Measurements from ENCODE around the gene BOC.

The BOC gene

DNA sequence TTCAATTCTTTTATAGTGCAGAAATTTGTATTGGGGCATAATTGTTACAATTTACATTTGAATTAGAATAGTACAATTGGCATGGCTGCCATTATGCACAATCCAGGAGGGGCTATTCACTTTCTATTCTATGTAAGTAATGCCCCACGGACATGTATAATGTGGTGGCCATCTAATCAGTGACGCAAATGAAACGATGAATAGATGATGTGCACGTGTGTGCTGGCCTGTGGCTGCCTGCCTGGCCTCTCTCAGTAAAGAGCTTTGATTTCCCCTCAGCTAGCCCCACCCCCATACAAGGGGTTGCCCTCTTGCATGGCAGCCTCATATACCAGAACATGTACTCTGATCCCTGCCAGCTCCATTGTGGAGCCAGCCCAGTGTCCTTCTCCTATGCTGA, 86.5 kb downstream of the BOC start:
- no peak overlapping the region for H3K27ac ChIP-seq
- no peak for DNase-seq (ENCODE audit: low spot score)
- TF ChIP-seq, protein P1, sequence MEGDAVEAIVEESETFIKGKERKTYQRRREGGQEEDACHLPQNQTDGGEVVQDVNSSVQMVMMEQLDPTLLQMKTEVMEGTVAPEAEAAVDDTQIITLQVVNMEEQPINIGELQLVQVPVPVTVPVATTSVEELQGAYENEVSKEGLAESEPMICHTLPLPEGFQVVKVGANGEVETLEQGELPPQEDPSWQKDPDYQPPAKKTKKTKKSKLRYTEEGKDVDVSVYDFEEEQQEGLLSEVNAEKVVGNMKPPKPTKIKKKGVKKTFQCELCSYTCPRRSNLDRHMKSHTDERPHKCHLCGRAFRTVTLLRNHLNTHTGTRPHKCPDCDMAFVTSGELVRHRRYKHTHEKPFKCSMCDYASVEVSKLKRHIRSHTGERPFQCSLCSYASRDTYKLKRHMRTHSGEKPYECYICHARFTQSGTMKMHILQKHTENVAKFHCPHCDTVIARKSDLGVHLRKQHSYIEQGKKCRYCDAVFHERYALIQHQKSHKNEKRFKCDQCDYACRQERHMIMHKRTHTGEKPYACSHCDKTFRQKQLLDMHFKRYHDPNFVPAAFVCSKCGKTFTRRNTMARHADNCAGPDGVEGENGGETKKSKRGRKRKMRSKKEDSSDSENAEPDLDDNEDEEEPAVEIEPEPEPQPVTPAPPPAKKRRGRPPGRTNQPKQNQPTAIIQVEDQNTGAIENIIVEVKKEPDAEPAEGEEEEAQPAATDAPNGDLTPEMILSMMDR (IDR thresholded peaks at IDR 0.05), result no peak
- H3K4me3 ChIP-seq, result no peak overlapping the region

DNA sequence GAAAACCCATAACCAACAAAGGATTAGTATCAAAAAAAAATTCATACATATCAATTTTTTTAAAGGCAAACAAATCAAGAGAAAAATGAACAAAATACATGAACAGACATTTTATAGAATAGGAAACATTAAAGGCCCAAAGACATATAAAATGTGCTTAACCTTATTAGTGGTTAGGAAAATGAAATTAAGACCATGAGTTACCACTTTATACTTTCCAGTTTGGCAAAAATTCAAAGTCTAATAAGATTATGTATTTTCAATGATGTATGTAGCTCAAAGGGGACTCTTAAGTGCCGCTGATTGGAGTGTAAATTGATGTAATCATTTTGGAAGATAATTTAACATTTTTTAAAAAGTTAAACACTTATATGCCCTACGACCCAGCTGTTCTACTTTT, 89.2 kb downstream of the BOC start:
- no peak for DNase-seq (ENCODE audit: low spot score)
- no peak overlapping the region for H3K4me3 ChIP-seq
- H3K27ac ChIP-seq, result no peak overlapping the region
- TF ChIP-seq, protein P1 (IDR thresholded peaks at IDR 0.05), result no peak

DNA sequence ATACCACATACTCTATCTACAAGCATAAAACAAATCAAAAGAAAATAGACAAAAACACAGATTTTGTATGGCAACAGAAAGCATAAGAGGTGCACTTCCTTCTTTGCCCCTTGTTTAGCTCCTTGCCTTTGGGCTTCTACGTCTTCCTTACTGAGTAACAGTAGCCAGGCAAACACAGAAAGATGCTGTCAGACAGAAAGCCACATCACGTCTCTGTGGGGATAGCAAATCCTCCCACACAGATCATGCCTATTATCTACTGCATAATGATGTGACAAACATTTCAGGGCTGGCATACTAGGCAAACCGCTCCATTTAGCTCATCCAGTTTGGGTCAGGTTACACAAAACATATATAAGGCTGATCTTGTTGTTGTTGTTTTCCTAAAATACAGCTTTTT, 92.7 kb downstream of the BOC start:
- no peak overlapping the region for H3K4me3 ChIP-seq
- no peak overlapping the region for H3K27ac ChIP-seq
- no peak for DNase-seq (ENCODE audit: low spot score)
- TF ChIP-seq, protein P1 (IDR thresholded peaks at IDR 0.05), result no peak

DNA sequence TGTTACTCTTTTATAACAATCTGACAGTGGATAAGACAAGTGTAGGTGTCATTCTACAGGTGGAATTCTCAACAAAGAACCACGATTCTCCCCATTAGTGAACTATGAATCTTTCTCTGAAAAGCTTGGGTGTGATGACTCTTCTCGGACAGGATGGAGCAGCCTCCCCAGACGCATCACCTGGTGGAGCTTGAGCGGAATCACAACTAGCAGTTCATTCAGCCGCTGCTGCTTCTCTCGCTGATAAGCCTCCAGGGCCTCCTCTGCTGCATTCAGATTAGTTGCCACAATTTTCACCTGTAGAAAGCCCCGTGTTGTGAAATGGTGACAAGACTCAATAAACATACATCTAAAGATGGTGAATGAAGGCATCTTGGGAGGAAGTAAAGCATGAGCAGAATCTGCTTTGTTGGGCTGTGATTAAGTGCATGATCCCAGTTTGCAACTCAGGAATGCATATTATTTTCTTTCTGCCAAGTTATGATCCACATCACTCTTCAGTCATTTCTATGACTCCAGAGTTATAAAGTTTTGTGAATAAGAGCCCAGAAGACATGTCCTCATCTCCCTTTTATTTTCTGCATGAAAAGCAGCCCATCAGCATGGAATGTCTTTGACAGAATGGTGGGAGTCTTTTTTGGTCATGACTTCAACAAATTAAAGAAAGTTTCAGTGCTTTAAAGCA, 93.6 kb downstream of the BOC start:
- Histone ChIP-seq H3K4me3 (no peak overlapping the region), H3K27ac (no peak overlapping the region)
- TF ChIP-seq, protein P1 (IDR thresholded peaks at IDR 0.05), result no peak
- no peak for DNase-seq (ENCODE audit: low spot score)

- Histone ChIP-seq H3K27ac (no peak overlapping the region), H3K4me3 (no peak overlapping the region)
- no peak for DNase-seq (ENCODE audit: low spot score)
- TF ChIP-seq, protein P1 (IDR thresholded peaks at IDR 0.05), result no peak
These were observed 99.6 kb downstream of the BOC start for GRCh38 chr3:113310960-113311359.

DNA sequence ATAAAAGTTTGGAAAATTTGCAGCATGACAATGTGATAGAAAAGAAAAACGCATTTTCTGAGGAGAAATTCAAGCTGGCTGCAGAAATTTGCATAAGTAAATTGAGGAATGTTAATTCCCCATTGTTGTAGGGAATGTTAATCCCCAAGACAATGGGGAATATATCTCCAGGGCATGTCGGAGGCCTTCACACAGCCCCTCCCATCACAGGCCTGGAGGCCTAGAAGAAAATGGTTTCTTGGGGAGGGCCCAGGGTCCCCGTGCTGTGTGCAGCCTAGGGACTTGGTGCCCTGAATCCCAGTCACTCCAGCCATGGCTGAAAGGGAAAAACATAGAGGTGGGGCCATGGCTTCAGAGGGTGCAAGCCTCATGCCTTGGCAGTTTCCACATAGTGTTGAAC, 101.1 kb downstream of the BOC start:
- Histone ChIP-seq H3K4me3 (no peak overlapping the region), H3K27ac (no peak overlapping the region)
- TF ChIP-seq, protein P1 (IDR thresholded peaks at IDR 0.05), result no peak
- no peak for DNase-seq (ENCODE audit: low spot score)

DNA sequence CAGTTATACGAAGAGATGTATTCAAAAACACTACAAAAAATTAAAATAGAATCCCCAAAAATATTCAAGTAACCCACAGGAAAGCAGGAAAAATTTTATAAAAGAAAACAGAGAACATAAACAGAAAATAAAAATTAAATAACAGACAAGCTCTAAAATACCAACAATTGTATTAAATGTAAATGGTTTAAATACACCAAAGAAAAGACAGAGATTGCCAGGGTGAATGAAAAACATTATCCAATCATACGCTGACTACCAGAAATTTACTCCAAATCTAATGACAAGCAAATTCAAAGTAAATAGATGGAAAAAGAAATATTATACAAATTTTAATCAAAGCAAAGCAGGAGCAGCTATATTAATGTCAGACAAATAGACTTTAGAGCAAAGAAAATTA, 103.6 kb downstream of the BOC start:
- TF ChIP-seq, protein P1 (IDR thresholded peaks at IDR 0.05), result no peak
- no peak for DNase-seq (ENCODE audit: low spot score)
- H3K27ac ChIP-seq, result no peak overlapping the region
- no peak overlapping the region for H3K4me3 ChIP-seq
